AG09319 (cell line): ENCODE data around the gene ADAMTS14.

Experiments
- DNase-seq: peaks from one replicate; pipeline ENCODE4 v3.0.0-alpha.2; 2010; ENCODE audit warnings: low read depth; ENCODE audit errors: extremely low read depth
- CTCF ChIP-seq: IDR thresholded peaks from 2 replicates; pipeline ENCODE4 v1.5.1; 2011; ENCODE audit warnings: low read depth, mild to moderate bottlenecking, inconsistent platforms, low read length, moderate library complexity

The ADAMTS14 gene

GRCh38 chr10:70647086-70647485, 25.2 kb upstream of the ADAMTS14 start:
- DNase-seq: no peak
- TF ChIP-seq CTCF: no peak

GRCh38 chr10:70648427-70648826, 23.9 kb upstream of the ADAMTS14 start:
- TF ChIP-seq CTCF: no peak
- DNase-seq: no peak

- TF ChIP-seq CTCF: no peak
- DNase-seq: no peak
These were observed 22.8 kb upstream of the ADAMTS14 start for GRCh38 chr10:70649526-70649925.

GRCh38 chr10:70650104-70650503, 22.2 kb upstream of the ADAMTS14 start:
- no peak for DNase-seq
- TF ChIP-seq CTCF: no peak

- DNase-seq: no peak
- no peak for TF ChIP-seq CTCF
These were observed 21.6 kb upstream of the ADAMTS14 start for GRCh38 chr10:70650718-70651117.

GRCh38 chr10:70651661-70652060, 20.6 kb upstream of the ADAMTS14 start:
- no peak for DNase-seq
- no peak for TF ChIP-seq CTCF

- DNase-seq: peak; percentile 83
- TF ChIP-seq CTCF: no peak; the same call in 1 of the 2 replicates
These were observed 19.3 kb upstream of the ADAMTS14 start for GRCh38 chr10:70652761-70653657.
